ENCODE measurements around the gene ZFYVE28. TPM values are rescaled to one million over a fixed set of nuclear protein-coding genes. Genes with fewer than 3 reads are reported as not detected.

ZFYVE28 gene
- total RNA-seq, 1 experiment from 2014 or later = 19.2 TPM

DNA sequence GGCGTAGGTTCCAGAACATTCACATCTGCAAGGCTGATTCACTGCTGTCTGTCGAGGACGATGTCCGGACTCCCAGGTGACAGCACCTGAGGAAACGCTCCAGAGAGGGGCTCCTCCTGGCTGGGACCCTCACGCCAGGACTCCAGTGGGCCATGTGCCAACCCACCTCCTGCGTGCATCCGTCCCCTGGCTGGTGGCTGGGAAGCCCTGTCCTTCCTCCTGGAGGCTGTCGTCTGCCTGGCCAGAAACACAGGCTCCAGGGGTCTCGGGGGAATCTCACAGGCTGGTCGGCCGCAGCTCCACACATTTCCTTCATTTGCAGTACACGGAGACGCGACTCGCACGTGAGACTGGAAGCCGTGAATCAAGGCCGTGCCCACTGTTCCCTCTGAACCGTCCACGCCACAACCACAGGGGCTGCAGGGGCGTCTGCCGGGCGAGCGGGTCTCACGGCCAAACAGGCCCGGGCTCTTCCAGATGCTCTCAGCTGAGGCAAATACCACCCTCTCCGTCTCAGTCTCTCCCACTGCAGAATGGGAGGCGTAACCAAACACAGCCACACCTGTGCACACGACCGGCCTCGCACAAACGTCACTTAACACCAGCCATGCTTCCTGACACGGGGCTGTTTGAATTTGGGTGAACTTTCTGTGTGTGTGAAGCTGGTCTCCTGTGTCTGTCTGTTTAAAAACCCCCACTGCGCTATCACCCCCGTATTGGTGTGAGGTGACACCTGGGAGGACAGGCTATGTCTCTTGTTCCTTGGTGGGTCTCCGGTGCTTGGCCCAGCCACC is 117.8 kb downstream of the ZFYVE28 start:
- RAD21 ChIA-PET (ENCODE audit: low non-redundant PET in 1 of 2, low total read pairs in 2 of 2, uncharacterized antibody in 2 of 2, unreplicated experiment in 2 of 2) = no interaction called here
- Histone ChIP-seq H3K9me2 (ENCODE audit: insufficient read depth) (no peaks in the 10 kb centered on the region), H4K20me1 (ENCODE audit: insufficient read depth) (no peaks in the 10 kb centered on the region), H2AFZ (ENCODE audit: low read depth, low read length, poor library complexity, severe bottlenecking) (no peak overlapping the region), H3K79me2 (ENCODE audit: insufficient read depth, low read length) (no peaks in the 10 kb centered on the region), H3K4me2 (ENCODE audit: low read length) (no peak overlapping the region), H3K27me3 (ENCODE audit: insufficient read depth, low read length) (no peaks in the 10 kb centered on the region), H3K4me1 (ENCODE audit: control insufficient read depth in 1 of 2, insufficient read depth in 2 of 2, low read length in 2 of 2) (no peaks in the 10 kb centered on the region), H3K9me3 (ENCODE audit: control insufficient read depth in 1 of 2, insufficient read depth in 1 of 2, low read depth in 1 of 2, low read length in 2 of 2) (no peaks in the 10 kb centered on the region), H3K27ac (ENCODE audit: low read depth, low read length) (no peak overlapping the region), H3K9ac (ENCODE audit: low read length) (no peak overlapping the region), H3K36me3 (ENCODE audit: control insufficient read depth in 1 of 2, insufficient read depth in 2 of 2, low read length in 2 of 2) (no peaks in the 10 kb centered on the region), H3K4me3 (replicated peaks in 1 of 2; ENCODE audit: low read depth in 1 of 2, low read length in 2 of 2) (no peak overlapping the region)
- BruUV-seq (replicated peaks) = no TSS peak
- POLR2A ChIA-PET = no interaction called here
- CTCF ChIA-PET = no interaction called here
- intact Hi-C loops (cut with micrococcal nuclease) = no loop called here
- no peak for DNase-seq (ENCODE audit: low read depth, low spot score)
- TF ChIP-seq SRF (IDR thresholded peaks at IDR 0.05; ENCODE audit: low read depth) (no peak), ZNF274 (IDR thresholded peaks at IDR 0.05; ENCODE audit: low read depth, low read length) (no peak), EZH2 (IDR thresholded peaks at IDR 0.05) (no peak), YY1 (IDR thresholded peaks at IDR 0.05; ENCODE audit: extremely low read depth, insufficient replicate concordance, low read depth, low read length) (no peak), CEBPB (IDR thresholded peaks at IDR 0.05; ENCODE audit: low read depth) (no peak), EGR1 (IDR thresholded peaks at IDR 0.05; ENCODE audit: low read depth) (no peak), POLR2AphosphoS5 (IDR thresholded peaks at IDR 0.05; ENCODE audit: low read depth, low read length) (no peak), TCF7L2 (IDR thresholded peaks at IDR 0.05; ENCODE audit: borderline replicate concordance, extremely low read depth, insufficient read depth, insufficient read length) (no peak), SIN3A (IDR thresholded peaks at IDR 0.05; ENCODE audit: low read depth) (no peak), CBX3 (IDR thresholded peaks at IDR 0.05; ENCODE audit: low read depth) (no peak), ZFX (IDR thresholded peaks at IDR 0.05) (no peak), ELF1 (IDR thresholded peaks at IDR 0.05; ENCODE audit: borderline replicate concordance, low read depth) (no peak), POLR2A (IDR thresholded peaks at IDR 0.05; ENCODE audit: borderline replicate concordance, extremely low read depth, insufficient read depth, insufficient read length) (no peak), FOSL1 (IDR thresholded peaks at IDR 0.05; ENCODE audit: low read depth) (no peak), SP1 (IDR thresholded peaks at IDR 0.05; ENCODE audit: low read depth) (no peak)
- TF ChIP-seq, protein P1, sequence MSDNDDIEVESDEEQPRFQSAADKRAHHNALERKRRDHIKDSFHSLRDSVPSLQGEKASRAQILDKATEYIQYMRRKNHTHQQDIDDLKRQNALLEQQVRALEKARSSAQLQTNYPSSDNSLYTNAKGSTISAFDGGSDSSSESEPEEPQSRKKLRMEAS (IDR thresholded peaks at IDR 0.05) = no peak
- TF ChIP-seq, protein P2, sequence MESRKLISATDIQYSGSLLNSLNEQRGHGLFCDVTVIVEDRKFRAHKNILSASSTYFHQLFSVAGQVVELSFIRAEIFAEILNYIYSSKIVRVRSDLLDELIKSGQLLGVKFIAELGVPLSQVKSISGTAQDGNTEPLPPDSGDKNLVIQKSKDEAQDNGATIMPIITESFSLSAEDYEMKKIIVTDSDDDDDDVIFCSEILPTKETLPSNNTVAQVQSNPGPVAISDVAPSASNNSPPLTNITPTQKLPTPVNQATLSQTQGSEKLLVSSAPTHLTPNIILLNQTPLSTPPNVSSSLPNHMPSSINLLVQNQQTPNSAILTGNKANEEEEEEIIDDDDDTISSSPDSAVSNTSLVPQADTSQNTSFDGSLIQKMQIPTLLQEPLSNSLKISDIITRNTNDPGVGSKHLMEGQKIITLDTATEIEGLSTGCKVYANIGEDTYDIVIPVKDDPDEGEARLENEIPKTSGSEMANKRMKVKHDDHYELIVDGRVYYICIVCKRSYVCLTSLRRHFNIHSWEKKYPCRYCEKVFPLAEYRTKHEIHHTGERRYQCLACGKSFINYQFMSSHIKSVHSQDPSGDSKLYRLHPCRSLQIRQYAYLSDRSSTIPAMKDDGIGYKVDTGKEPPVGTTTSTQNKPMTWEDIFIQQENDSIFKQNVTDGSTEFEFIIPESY (IDR thresholded peaks at IDR 0.05; ENCODE audit: extremely low read depth, insufficient replicate concordance, low read length) = no peak
- TF ChIP-seq, protein P3, sequence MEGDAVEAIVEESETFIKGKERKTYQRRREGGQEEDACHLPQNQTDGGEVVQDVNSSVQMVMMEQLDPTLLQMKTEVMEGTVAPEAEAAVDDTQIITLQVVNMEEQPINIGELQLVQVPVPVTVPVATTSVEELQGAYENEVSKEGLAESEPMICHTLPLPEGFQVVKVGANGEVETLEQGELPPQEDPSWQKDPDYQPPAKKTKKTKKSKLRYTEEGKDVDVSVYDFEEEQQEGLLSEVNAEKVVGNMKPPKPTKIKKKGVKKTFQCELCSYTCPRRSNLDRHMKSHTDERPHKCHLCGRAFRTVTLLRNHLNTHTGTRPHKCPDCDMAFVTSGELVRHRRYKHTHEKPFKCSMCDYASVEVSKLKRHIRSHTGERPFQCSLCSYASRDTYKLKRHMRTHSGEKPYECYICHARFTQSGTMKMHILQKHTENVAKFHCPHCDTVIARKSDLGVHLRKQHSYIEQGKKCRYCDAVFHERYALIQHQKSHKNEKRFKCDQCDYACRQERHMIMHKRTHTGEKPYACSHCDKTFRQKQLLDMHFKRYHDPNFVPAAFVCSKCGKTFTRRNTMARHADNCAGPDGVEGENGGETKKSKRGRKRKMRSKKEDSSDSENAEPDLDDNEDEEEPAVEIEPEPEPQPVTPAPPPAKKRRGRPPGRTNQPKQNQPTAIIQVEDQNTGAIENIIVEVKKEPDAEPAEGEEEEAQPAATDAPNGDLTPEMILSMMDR (IDR thresholded peaks at IDR 0.05 in 2 of 3, conservative IDR thresholded peaks at IDR 0.05 in 1 of 3; ENCODE audit: borderline replicate concordance in 1 of 3, insufficient read depth in 1 of 3, low read depth in 2 of 3, low read length in 2 of 3) = no peak
- TF ChIP-seq, protein P4, sequence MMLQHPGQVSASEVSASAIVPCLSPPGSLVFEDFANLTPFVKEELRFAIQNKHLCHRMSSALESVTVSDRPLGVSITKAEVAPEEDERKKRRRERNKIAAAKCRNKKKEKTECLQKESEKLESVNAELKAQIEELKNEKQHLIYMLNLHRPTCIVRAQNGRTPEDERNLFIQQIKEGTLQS (IDR thresholded peaks at IDR 0.05) = no peak
- TF ChIP-seq, protein P5, sequence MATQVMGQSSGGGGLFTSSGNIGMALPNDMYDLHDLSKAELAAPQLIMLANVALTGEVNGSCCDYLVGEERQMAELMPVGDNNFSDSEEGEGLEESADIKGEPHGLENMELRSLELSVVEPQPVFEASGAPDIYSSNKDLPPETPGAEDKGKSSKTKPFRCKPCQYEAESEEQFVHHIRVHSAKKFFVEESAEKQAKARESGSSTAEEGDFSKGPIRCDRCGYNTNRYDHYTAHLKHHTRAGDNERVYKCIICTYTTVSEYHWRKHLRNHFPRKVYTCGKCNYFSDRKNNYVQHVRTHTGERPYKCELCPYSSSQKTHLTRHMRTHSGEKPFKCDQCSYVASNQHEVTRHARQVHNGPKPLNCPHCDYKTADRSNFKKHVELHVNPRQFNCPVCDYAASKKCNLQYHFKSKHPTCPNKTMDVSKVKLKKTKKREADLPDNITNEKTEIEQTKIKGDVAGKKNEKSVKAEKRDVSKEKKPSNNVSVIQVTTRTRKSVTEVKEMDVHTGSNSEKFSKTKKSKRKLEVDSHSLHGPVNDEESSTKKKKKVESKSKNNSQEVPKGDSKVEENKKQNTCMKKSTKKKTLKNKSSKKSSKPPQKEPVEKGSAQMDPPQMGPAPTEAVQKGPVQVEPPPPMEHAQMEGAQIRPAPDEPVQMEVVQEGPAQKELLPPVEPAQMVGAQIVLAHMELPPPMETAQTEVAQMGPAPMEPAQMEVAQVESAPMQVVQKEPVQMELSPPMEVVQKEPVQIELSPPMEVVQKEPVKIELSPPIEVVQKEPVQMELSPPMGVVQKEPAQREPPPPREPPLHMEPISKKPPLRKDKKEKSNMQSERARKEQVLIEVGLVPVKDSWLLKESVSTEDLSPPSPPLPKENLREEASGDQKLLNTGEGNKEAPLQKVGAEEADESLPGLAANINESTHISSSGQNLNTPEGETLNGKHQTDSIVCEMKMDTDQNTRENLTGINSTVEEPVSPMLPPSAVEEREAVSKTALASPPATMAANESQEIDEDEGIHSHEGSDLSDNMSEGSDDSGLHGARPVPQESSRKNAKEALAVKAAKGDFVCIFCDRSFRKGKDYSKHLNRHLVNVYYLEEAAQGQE (IDR thresholded peaks at IDR 0.05; ENCODE audit: low read depth) = no peak
- ATAC-seq = no peak

Data from HCT116 (cell line).